Measurements from ENCODE around the gene SLC16A6.
"Not testable (repeated sequence)": the region's sequence is repeated elsewhere in the genome, so short reads cannot be mapped to it uniquely, and the experiment has no call there.

Gene SLC16A6, protein sequence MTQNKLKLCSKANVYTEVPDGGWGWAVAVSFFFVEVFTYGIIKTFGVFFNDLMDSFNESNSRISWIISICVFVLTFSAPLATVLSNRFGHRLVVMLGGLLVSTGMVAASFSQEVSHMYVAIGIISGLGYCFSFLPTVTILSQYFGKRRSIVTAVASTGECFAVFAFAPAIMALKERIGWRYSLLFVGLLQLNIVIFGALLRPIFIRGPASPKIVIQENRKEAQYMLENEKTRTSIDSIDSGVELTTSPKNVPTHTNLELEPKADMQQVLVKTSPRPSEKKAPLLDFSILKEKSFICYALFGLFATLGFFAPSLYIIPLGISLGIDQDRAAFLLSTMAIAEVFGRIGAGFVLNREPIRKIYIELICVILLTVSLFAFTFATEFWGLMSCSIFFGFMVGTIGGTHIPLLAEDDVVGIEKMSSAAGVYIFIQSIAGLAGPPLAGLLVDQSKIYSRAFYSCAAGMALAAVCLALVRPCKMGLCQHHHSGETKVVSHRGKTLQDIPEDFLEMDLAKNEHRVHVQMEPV

GRCh38 chr17:68290955-68291835, at the start of gene SLC16A6, which contains the start of gene ARSG:
Gene SLC16A6, minus strand, starts transcription at chr17:68291127. Its CDS starts 12,807 bp downstream, at chr17:68278320.
Gene ARSG, plus strand, starts transcription at chr17:68291495. Its CDS starts 15,999 bp downstream, at chr17:68307494.
- peak; percentile 83 for DNase-seq

DNA sequence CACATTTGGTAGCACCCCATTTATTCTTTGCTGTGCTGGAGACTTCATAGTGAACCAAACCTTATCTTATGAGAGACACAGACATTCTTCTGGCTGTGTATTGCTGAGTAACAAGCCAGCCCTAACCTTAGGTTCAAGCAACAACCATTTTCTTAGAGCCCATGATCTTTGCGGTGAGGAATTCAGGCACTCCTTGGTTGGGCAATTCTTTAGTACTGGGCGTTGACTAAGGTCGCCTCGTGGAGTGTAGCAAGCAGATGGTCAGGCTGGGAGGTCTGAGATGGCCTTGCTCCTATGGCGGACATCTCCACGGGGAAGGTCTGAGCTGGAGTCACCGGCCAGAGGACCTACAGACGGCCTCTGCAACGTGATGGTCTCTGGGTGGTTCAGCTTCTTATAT, 43.5 kb upstream of the SLC16A6 start:
- no peak for DNase-seq

DNA sequence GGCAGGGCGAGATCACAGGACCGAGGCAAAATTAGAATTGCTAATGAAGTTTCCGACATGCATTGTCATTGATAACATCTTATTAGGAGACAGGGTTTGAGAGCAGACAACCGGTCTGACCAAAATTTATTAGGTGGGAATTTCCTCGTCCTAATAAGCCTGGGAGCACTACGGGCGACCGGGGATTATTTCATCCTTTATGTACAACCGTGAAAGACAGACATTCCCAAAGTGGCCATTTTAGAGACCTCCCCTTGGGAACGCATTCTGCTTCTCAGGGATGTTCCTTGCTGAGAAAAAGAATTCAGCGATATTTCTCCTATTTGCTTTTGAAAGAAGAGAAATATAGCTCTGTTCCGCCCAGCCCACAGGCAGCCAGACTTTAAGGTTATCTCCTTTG, 41.0 kb upstream of the SLC16A6 start:
- DNase-seq: not testable (repeated sequence)

DNA sequence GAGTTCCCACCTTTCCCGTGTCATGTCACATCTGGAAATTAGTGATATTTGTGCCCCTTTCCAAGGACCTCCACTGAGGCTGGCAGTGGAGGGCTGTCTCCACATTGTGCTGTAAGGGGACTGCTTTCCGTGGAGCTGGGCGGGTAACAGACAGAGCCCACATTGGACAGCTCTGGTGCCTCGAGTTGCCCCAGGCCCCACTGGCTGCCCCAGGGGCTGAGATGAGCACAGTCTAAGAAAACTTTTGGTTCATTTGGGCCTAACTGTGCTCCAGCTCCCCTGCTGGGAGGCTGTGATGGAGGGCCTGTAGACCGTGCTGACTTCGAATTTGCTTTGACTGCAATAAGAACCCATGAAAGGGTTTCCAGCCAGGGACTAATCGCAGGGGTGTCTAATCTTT, 38.4 kb upstream of the SLC16A6 start:
- DNase-seq: no peak

DNA sequence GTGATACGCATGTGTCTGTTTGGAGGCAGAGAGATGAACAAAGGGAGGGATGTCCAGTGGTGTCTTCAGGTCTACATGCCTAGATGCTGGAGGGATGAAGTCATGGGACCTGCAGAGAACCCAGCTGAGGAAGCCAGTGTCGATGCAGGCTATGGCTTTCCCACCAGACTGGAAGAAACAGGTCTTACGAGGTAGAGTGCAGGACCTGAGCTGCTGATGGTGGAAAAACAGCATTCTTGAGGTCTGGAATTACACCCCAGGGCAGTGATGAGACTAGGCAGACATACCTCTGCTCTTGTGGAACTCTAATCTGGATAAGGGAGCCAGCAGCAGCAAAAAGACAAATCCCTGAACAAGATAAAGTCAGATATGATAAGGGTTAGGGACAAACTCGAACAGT, 37.7 kb upstream of the SLC16A6 start:
- DNase-seq: no peak

- no peak for DNase-seq
Observed at GRCh38 chr17:68327823-68328557, 37.1 kb upstream of the SLC16A6 start.

- DNase-seq: peak; percentile 23
Observed at GRCh38 chr17:68326681-68327080, 35.8 kb upstream of the SLC16A6 start.

DNA sequence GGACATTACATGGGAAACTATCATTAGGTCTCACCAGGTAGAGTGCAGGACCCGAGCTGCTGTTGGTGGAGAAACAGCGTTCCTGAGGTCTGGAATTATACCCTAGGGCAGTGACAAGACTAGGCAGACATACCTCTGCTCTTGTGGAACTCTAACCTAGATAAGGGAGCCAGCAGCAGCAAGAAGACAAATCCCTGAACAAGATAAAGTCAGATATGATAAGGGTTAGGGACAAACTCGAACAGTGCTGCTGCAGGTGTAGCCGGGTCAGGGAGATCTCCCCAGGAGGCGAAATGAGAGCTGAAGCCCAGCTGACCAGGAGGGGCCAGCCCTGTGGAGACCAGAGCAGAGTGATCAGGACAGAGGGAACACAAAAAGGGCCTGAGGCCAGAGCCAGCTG, 35.0 kb upstream of the SLC16A6 start:
- DNase-seq: no peak

DNA sequence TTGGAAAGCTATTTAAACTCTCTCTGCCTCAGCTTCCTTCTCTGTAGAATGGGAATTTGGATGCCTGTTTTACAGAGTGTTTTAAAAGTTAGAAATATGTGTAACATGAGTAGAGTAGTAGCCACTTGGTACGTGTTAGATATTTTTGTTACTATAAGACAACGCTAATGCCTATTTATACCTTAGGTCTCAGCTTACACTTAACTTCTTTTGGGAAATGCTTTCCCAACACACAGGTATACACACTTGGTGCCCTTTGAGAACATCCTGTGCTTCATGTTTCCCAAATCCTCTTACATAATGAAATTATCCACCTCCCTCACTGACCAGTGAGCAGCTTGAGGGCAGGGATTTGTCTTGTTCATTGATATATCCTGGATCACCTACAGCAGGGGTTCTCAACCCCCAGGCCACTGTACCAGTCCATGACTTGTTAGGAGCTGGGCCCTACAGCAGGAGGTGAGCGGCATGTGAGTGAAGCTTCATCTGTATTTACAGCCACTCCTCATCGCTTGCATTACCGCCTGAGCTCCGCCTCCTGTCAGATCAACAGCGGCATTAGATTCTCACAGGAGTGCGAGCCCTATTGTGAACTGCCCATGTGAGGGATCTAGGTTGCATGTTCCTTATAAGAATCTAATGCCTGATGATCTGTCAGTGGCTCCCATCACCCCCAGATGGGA, 33.9 kb upstream of the SLC16A6 start:
- no peak for DNase-seq

GRCh38 chr17:68324114-68324513, 33.2 kb upstream of the SLC16A6 start:
- DNase-seq: no peak

DNA sequence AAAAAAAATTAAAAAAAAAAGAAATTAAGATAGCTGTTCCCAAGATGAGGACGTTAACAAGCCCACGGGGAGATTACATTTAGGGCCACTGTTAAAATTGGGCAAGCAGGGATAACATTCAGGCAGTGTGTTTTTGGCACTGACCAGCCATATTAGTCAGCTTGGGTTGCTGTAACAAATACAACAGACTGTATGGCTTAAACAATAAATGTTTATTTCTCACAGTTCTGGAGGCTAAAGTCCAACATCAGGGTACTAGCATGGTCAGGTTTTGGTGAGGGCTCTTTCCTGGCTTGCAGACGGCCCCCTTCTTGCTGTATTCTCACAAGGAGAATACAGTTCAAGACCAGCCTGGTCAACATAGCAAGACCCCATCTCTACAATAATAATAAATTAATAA, 31.7 kb upstream of the SLC16A6 start:
- no peak for DNase-seq

GRCh38 chr17:68321556-68321954, 30.6 kb upstream of the SLC16A6 start:
- DNase-seq: no peak

- no peak for DNase-seq
Observed at GRCh38 chr17:68320943-68321555, 30.1 kb upstream of the SLC16A6 start.

DNA sequence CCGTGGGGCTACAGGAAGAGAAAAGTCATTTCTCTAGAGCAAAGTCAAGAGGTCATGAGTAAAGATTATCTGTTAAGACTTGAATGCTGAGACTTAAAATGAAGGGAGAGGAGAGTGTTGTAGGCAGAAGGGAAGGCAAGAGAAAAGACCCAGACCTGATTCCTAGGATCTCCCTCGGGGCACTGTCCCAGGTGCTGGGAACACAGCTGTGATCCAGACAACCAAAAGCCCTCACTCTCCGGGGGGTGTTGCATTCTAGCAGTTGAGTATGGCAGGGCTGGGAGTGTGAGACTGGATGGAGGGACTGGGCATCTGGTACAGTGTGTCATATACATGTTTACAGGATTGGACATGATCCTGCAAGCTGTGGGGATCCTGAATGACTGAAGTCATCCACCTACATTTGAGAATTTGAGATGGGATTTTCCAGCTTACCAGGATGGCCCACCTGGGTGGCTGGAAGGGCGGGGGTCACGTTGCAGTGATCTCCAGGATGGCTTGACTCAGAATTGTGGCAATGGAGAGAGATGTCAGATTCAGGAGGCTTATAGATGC, 29.5 kb upstream of the SLC16A6 start:
- no peak for DNase-seq

DNA sequence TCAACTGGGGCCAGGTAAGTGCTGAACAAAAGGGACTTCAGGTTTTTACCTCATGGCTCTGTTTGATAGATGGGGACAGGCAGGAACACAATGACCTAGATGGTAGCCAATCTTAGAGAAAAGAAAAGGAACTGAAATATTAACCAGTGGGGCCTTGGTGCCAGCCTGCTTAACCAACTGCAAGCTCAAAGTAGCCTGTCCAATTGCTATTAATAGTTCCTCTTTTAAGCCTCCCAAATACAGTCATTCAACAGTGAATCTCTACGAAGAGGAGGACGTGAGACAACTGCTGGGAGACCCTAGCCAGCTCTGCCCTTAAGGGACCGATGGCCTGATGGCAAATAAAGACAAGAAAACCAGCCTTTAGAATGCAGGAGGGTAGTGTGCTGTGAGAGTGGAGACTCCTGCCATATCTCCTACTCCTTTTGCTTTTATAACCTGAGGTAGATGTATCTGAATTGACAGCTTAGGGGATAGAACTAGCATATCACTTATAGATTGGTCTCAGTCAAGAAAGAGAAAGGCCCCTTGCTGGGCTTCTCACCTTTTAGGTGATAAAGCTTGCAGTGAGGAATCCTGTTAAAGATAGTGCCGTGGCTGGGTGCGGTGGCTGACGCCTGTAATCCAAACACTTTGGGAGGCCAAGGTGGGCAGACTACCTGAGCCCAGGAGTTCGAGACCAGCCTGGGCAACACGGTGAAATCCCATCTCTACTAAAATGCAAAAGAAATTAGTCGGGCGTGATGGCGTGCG, 28.7 kb upstream of the SLC16A6 start:
- DNase-seq: no peak

- no peak for DNase-seq
Observed at GRCh38 chr17:68318103-68318991, 27.4 kb upstream of the SLC16A6 start.

DNA sequence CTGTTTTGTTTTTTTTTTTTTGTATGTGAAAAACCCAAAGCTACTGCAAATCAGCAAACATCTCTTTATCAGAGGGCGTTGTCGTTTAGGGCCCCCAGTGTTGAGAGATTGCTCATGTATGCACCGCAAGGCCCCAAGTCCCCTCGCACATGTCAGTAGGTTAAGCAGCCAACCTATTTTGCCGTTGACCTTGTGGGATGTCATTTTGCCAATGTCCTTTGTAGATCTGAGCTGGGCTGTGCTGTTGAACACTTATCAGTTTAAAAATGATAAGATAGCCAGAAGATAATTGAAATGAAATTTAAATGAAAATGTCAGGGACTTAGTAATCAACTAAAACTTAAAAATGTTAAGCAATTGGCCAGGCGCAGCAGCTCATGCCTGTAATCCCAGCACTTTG, 26.5 kb upstream of the SLC16A6 start:
- DNase-seq: no peak

DNA sequence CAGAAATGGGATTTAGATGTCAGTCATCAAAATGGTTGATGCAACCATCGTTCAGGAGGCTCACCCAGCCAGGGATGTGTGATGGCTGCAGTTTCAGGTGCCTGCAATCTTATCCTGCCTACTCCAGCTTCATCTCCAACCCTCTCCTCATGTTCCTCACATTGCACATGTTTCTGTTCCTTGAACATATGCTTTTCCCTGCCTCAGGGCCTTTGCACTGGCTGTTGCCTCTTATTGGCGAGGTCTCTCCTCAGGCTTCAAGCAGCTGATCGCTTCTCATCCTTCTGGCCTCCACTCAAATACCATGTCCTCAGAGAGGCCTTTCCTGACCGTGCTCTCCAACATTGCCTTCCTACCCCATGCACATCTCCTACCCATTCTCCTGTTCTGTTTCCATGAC, 25.0 kb upstream of the SLC16A6 start:
- no peak for DNase-seq

GRCh38 chr17:68314916-68315535, 24.1 kb upstream of the SLC16A6 start:
- DNase-seq: no peak
